HuH-7.5 (cell line): Measurements from ENCODE around the gene ARHGEF3.
"Not testable (repeated sequence)": the region's sequence is repeated elsewhere in the genome, so short reads cannot be mapped to it uniquely, and the experiment has no call there.

ENCODE experiments used
- DNase-seq: peaks from one replicate; pipeline ENCODE4 v3.0.0; 2011; ENCODE audit warnings: low spot score

Gene ARHGEF3

GRCh38 chr3:56771376-56771775 lies 30.4 kb downstream of the ARHGEF3 start:
- no peak for DNase-seq

GRCh38 chr3:56769116-56769707 lies 32.5 kb downstream of the ARHGEF3 start:
- DNase-seq: no peak

GRCh38 chr3:56764904-56765547 lies 36.7 kb downstream of the ARHGEF3 start:
- no peak for DNase-seq

- no peak for DNase-seq
Measured at GRCh38 chr3:56764184-56764583, 37.6 kb downstream of the ARHGEF3 start.

GRCh38 chr3:56763233-56763632 lies 38.5 kb downstream of the ARHGEF3 start:
- no peak for DNase-seq

GRCh38 chr3:56762718-56763117 lies 39.0 kb downstream of the ARHGEF3 start:
- DNase-seq: no peak

GRCh38 chr3:56761887-56762651 lies 39.7 kb downstream of the ARHGEF3 start:
- DNase-seq: no peak

- DNase-seq: no peak
Measured at GRCh38 chr3:56761023-56761422, 40.7 kb downstream of the ARHGEF3 start.

GRCh38 chr3:56759532-56759931 lies 42.2 kb downstream of the ARHGEF3 start:
- no peak for DNase-seq

- DNase-seq: no peak
Measured at GRCh38 chr3:56758539-56758981, 43.2 kb downstream of the ARHGEF3 start.

GRCh38 chr3:56758042-56758441 lies 43.7 kb downstream of the ARHGEF3 start:
- DNase-seq: not testable (repeated sequence)

GRCh38 chr3:56754741-56755417 lies 46.9 kb downstream of the ARHGEF3 start:
- no peak for DNase-seq

- no peak for DNase-seq
Measured at GRCh38 chr3:56753206-56753820, 48.4 kb downstream of the ARHGEF3 start.

GRCh38 chr3:56751056-56751707 lies 50.6 kb downstream of the ARHGEF3 start:
- no peak for DNase-seq

- DNase-seq: no peak
Measured at GRCh38 chr3:56748663-56749231, 53.0 kb downstream of the ARHGEF3 start.

GRCh38 chr3:56747150-56747549 lies 54.6 kb downstream of the ARHGEF3 start:
- DNase-seq: no peak

- no peak for DNase-seq
Measured at GRCh38 chr3:56744016-56744415, 57.7 kb downstream of the ARHGEF3 start.

GRCh38 chr3:56742887-56743286 lies 58.9 kb downstream of the ARHGEF3 start:
- DNase-seq: no peak

- DNase-seq: no peak
Measured at GRCh38 chr3:56739036-56739435, 62.7 kb downstream of the ARHGEF3 start.

GRCh38 chr3:56737006-56737405 lies 64.7 kb downstream of the ARHGEF3 start:
- no peak for DNase-seq

GRCh38 chr3:56732109-56732508 lies 69.6 kb downstream of the ARHGEF3 start:
- no peak for DNase-seq
